GM04503 (cell line): Measurements from ENCODE around the gene ATP5PD.
"Not testable (repeated sequence)": the region's sequence is repeated elsewhere in the genome, so short reads cannot be mapped to it uniquely, and the experiment has no call there.

Source experiments
- DNase-seq: peaks from one replicate; pipeline ENCODE4 v3.0.0-alpha.2; 2012; ENCODE audit warnings: low read depth

ATP5PD gene

GRCh38 chr17:75020331-75021110 lies 26.2 kb downstream of the ATP5PD start:
- no peak for DNase-seq

- no peak for DNase-seq
These were observed 27.1 kb downstream of the ATP5PD start for GRCh38 chr17:75019710-75020109.

- no peak for DNase-seq
These were observed 27.6 kb downstream of the ATP5PD start for GRCh38 chr17:75019146-75019545.

- DNase-seq = no peak
These were observed 33.6 kb downstream of the ATP5PD start for GRCh38 chr17:75013092-75013559.

GRCh38 chr17:75012346-75013091 lies 34.2 kb downstream of the ATP5PD start, which contains the start of gene MRPL58:
Gene MRPL58, plus strand, starts transcription at chr17:75012670. Its CDS starts 17 bp downstream, at chr17:75012687.
- no peak for DNase-seq

GRCh38 chr17:75012096-75012345 lies 34.7 kb downstream of the ATP5PD start:
- DNase-seq = no peak

- DNase-seq = no peak
These were observed 35.2 kb downstream of the ATP5PD start for GRCh38 chr17:75011401-75012095.

GRCh38 chr17:75010683-75011400 lies 35.9 kb downstream of the ATP5PD start:
- DNase-seq = no peak

- no peak for DNase-seq
These were observed 37.5 kb downstream of the ATP5PD start for GRCh38 chr17:75009139-75009724.

- no peak for DNase-seq
These were observed 38.4 kb downstream of the ATP5PD start for GRCh38 chr17:75008373-75008772.

GRCh38 chr17:75006653-75007052 lies 40.1 kb downstream of the ATP5PD start:
- no peak for DNase-seq

GRCh38 chr17:75006084-75006483 lies 40.7 kb downstream of the ATP5PD start:
- DNase-seq = not testable (repeated sequence)

GRCh38 chr17:75005291-75005690 lies 41.5 kb downstream of the ATP5PD start:
- no peak for DNase-seq

- no peak for DNase-seq
These were observed 42.4 kb downstream of the ATP5PD start for GRCh38 chr17:75004371-75004770.

GRCh38 chr17:75003957-75004355 lies 42.8 kb downstream of the ATP5PD start:
- DNase-seq = no peak

- no peak for DNase-seq
These were observed 43.5 kb downstream of the ATP5PD start for GRCh38 chr17:75003070-75003956.

- DNase-seq = no peak
These were observed 44.6 kb downstream of the ATP5PD start for GRCh38 chr17:75001915-75002843.

- DNase-seq = no peak
These were observed 47.2 kb downstream of the ATP5PD start for GRCh38 chr17:74999523-74999922.

- DNase-seq = no peak
These were observed 48.0 kb downstream of the ATP5PD start for GRCh38 chr17:74998783-74999182.

- no peak for DNase-seq
These were observed 50.9 kb downstream of the ATP5PD start for GRCh38 chr17:74995847-74996246.
